Activated naive CD4-positive, alpha-beta T cell treated with anti-CD3 and anti-CD28 coated beads for 36 hours (primary cell): ENCODE measurements around the gene BBS1. TPM values are rescaled to one million over a fixed set of nuclear protein-coding genes. Genes with fewer than 3 reads are reported as not detected.

Experiments
- CTCF ChIA-PET: fragments of 350-600 bp; sonication (Branson Sonifier 250); formaldehyde crosslinking; loops from one replicate; lab custom pipeline; 2021; ENCODE audit warnings: antibody characterized with exemption; lab: Charles Lee
- DNase-seq: peaks from one replicate; pipeline ENCODE4 v3.0.0-alpha.2; 2020
- H3K27ac Mint-ChIP-seq: one replicate; pipeline ENCODE4 v1.8.0; 2021; ENCODE audit warnings: mild to moderate bottlenecking, mixed read lengths
- H3K27me3 Mint-ChIP-seq: one replicate; pipeline ENCODE4 v1.8.0; 2021; ENCODE audit warnings: low read depth, mixed read lengths
- H3K36me3 Mint-ChIP-seq: one replicate; pipeline ENCODE4 v1.8.0; 2021; ENCODE audit warnings: low read depth, mixed read lengths
- H3K4me1 Mint-ChIP-seq: one replicate; pipeline ENCODE4 v1.8.0; 2021; ENCODE audit warnings: low read depth, mixed read lengths
- H3K4me3 Mint-ChIP-seq: one replicate; pipeline ENCODE4 v1.8.0; 2021; ENCODE audit warnings: mild to moderate bottlenecking, moderate library complexity, mixed read lengths
- H3K9me3 Mint-ChIP-seq: one replicate; pipeline ENCODE4 v1.8.0; 2021; ENCODE audit warnings: mixed read lengths
- intact Hi-C: fragments of 100-400 bp; cut with micrococcal nuclease; formaldehyde crosslinking; loops from one replicate; pipeline ENCODE4 v1.15.1; 2023
- total RNA-seq, 2 experiments: library from RNA; stranded (reverse); gene quantifications; one replicate each; pipeline ENCODE4 v1.2.3, GENCODE V29; 2021

Gene BBS1
- total RNA-seq, 2 experiments from 2014 or later = 10.1 to 10.9 TPM

- CTCF ChIA-PET = interaction anchor here (2.5 kb wide), 1 partner anchor 116 kb away, joined by 7 read pairs; the partner anchor contains the start of gene RBM4B
- Mint-ChIP-seq H3K4me1 (no peaks in the 10 kb centered on the region), H3K4me3 (no peak overlapping the region), H3K36me3 (no peaks in the 10 kb centered on the region), H3K27me3 (peaks cover 6% of the 10 kb centered on the region), H3K27ac (no peak overlapping the region), H3K9me3 (no peaks in the 10 kb centered on the region)
- no peak for DNase-seq
- intact Hi-C loops = no loop called here
Measured at GRCh38 chr11:66561178-66561974, 50.9 kb downstream of the BBS1 start.

- DNase-seq = no peak
- Mint-ChIP-seq H3K4me3 (no peak overlapping the region), H3K36me3 (no peaks in the 10 kb centered on the region), H3K4me1 (no peaks in the 10 kb centered on the region), H3K9me3 (no peaks in the 10 kb centered on the region), H3K27ac (no peak overlapping the region), H3K27me3 (peaks cover 6% of the 10 kb centered on the region)
- CTCF ChIA-PET = interaction anchor here (1.3 to 2.5 kb wide), 2 partner anchors 19 to 116 kb away, joined by 3 to 7 read pairs; partner anchors contain the start of gene RBM4B
- intact Hi-C loops = no loop called here
Measured at GRCh38 chr11:66561975-66562248, 51.5 kb downstream of the BBS1 start.

GRCh38 chr11:66562275-66562674 lies 51.8 kb downstream of the BBS1 start:
- peaks cover 2% of the 10 kb centered on the region for H3K4me1 Mint-ChIP-seq
- H3K27me3 Mint-ChIP-seq = peaks cover 4% of the 10 kb centered on the region
- H3K9me3 Mint-ChIP-seq = no peaks in the 10 kb centered on the region
- H3K36me3 Mint-ChIP-seq = no peaks in the 10 kb centered on the region
- CTCF ChIA-PET = interaction anchor here (1.3 to 2.5 kb wide), 2 partner anchors 19 to 116 kb away, joined by 3 to 7 read pairs; partner anchors contain the start of gene RBM4B
- H3K27ac Mint-ChIP-seq = no peak overlapping the region
- H3K4me3 Mint-ChIP-seq = no peak overlapping the region
- intact Hi-C loops = no loop called here
- no peak for DNase-seq

DNA sequence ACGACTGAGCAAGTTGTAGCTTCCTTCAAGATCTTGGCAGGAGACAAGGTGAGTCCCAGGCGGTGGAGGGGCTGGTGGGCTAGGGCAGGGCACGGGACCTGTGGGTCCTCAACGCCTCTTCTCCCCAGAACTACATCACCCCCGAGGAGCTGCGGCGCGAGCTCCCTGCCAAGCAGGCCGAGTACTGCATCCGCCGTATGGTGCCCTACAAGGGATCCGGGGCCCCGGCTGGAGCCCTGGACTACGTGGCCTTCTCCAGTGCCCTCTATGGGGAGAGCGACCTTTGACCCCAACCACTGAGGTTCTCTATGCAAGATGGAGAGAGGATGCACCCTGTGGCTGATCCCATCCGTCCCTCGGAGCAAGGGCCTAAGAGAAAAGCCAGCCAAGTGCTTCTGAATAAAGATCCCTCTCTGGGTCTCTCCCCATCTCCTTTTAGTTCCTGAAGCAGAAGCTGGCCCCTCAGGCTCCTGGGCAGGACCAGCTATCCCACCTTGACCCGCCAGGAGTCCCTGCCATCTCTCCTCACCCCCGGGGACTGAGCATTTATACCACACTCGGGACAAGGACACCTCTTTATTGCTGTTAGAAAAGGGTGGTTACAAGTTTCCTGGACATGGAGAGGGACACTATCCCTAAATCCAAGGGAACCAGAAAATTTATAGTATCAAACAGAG lies 52.6 kb downstream of the BBS1 start:
- H3K9me3 Mint-ChIP-seq = no peaks in the 10 kb centered on the region
- no peak overlapping the region for H3K27ac Mint-ChIP-seq
- intact Hi-C loops = no loop called here
- H3K27me3 Mint-ChIP-seq = no peaks in the 10 kb centered on the region
- H3K36me3 Mint-ChIP-seq = no peaks in the 10 kb centered on the region
- CTCF ChIA-PET = interaction anchor here (1.3 to 2.5 kb wide), 2 partner anchors 18 to 115 kb away, joined by 3 to 7 read pairs; partner anchors contain the start of gene RBM4B
- no peak for DNase-seq
- peaks cover 5% of the 10 kb centered on the region for H3K4me1 Mint-ChIP-seq
- no peak overlapping the region for H3K4me3 Mint-ChIP-seq

GRCh38 chr11:66563832-66564231 lies 53.4 kb downstream of the BBS1 start:
- H3K4me3 Mint-ChIP-seq = no peak overlapping the region
- H3K4me1 Mint-ChIP-seq = peaks cover 8% of the 10 kb centered on the region
- H3K27me3 Mint-ChIP-seq = no peaks in the 10 kb centered on the region
- no peaks in the 10 kb centered on the region for H3K9me3 Mint-ChIP-seq
- intact Hi-C loops = no loop called here
- H3K27ac Mint-ChIP-seq = no peak overlapping the region
- DNase-seq = no peak
- no peaks in the 10 kb centered on the region for H3K36me3 Mint-ChIP-seq
- CTCF ChIA-PET = no interaction called here

DNA sequence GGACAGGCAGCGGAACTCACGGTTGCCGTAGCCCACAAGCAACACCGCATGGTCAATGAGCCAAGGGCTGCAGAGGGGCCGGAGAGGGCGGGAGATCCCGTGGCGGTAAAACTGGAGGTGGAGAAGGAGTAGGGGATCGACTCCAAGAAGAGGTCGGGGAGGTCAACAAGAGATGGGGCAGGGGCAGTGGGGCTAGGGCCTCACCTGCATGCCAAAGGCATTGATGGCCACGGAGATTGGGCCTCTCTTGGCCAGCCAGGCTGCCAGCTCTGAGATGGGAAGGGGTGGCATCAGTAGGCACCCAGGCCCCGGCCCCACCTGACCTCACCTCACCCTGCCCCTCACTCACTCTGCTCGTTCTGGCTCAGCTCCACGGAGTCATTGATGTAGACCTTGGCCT lies 54.1 kb downstream of the BBS1 start:
- Mint-ChIP-seq H3K27me3 (no peaks in the 10 kb centered on the region), H3K4me3 (no peak overlapping the region), H3K9me3 (no peaks in the 10 kb centered on the region), H3K4me1 (peaks cover 8% of the 10 kb centered on the region), H3K36me3 (no peaks in the 10 kb centered on the region), H3K27ac (no peak overlapping the region)
- CTCF ChIA-PET = no interaction called here
- intact Hi-C loops = no loop called here
- no peak for DNase-seq

DNA sequence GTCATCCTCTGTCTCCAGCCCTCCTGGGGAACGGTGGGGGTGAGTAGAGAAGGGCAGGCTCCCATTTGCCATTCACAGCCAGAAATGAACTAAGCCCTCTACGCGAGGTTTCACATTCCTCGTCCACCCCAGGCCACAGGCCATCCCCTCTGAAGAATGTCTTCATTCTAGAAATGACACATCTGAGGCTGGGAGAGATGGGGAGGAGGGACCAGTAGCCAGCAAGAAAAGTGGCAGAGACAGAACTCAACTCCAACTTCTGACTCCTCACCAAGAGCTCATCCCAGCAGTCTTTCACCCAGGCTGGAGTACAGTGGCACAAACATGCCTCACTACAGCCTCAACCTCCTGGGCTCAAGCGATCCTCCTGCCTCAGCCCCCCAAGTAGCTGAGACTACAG lies 54.5 kb downstream of the BBS1 start:
- no peak overlapping the region for H3K27ac Mint-ChIP-seq
- H3K4me1 Mint-ChIP-seq = peaks cover 8% of the 10 kb centered on the region
- H3K27me3 Mint-ChIP-seq = no peaks in the 10 kb centered on the region
- H3K36me3 Mint-ChIP-seq = no peaks in the 10 kb centered on the region
- H3K9me3 Mint-ChIP-seq = no peaks in the 10 kb centered on the region
- no peak overlapping the region for H3K4me3 Mint-ChIP-seq
- CTCF ChIA-PET = no interaction called here
- intact Hi-C loops = no loop called here
- no peak for DNase-seq

- Mint-ChIP-seq H3K4me3 (no peak overlapping the region), H3K9me3 (no peaks in the 10 kb centered on the region), H3K36me3 (no peaks in the 10 kb centered on the region), H3K27me3 (no peaks in the 10 kb centered on the region), H3K27ac (no peak overlapping the region), H3K4me1 (peaks cover 8% of the 10 kb centered on the region)
- CTCF ChIA-PET = no interaction called here
- intact Hi-C loops = no loop called here
- no peak for DNase-seq
Measured at GRCh38 chr11:66566221-66566620, 55.8 kb downstream of the BBS1 start.

DNA sequence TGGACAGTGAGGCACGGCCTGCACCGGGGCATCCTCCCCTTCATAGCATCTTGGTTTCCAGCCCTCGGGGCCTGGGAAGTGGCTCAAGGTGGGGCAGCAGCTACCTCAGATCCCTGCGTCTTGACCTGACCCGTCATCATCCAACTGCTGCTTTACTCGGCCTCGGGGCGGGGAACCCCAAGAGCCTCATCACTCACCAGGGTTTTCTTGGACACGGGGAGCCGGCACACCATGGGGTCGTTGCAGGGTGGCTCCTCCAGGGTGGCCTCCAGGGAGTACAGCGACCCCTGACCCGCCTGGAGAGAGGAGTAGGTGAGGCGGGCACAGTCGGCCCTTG lies 57.3 kb downstream of the BBS1 start:
- peak overlapping the region; percentile 65 for H3K4me3 Mint-ChIP-seq
- peaks cover 8% of the 10 kb centered on the region for H3K4me1 Mint-ChIP-seq
- intact Hi-C loops = no loop called here
- H3K36me3 Mint-ChIP-seq = no peaks in the 10 kb centered on the region
- no peak overlapping the region for H3K27ac Mint-ChIP-seq
- CTCF ChIA-PET = interaction anchor here (1.2 kb wide), 1 partner anchor 21 kb away, joined by 3 read pairs; the partner anchor contains the start of gene ACTN3
- H3K27me3 Mint-ChIP-seq = no peaks in the 10 kb centered on the region
- H3K9me3 Mint-ChIP-seq = no peaks in the 10 kb centered on the region
- DNase-seq = no peak

- Mint-ChIP-seq H3K27me3 (no peaks in the 10 kb centered on the region), H3K4me3 (peak within 1 kb of the TSS; percentile 69), H3K4me1 (peaks cover 8% of the 10 kb centered on the region), H3K36me3 (no peaks in the 10 kb centered on the region), H3K9me3 (no peaks in the 10 kb centered on the region), H3K27ac (no peak within 1 kb of the TSS)
- CTCF ChIA-PET = interaction anchor here (1.7 kb wide), 1 partner anchor 9 kb away, joined by 9 read pairs; no protein-coding TSS in a partner anchor
- intact Hi-C loops = no loop called here
- peak; percentile 66 for DNase-seq
Measured at GRCh38 chr11:66568124-66568916, 57.9 kb downstream of the BBS1 start, which contains the start of gene CTSF. CTSF (minus strand) TSS chr11:66568606; CDS start chr11:66568486, 120 bp downstream.

DNA sequence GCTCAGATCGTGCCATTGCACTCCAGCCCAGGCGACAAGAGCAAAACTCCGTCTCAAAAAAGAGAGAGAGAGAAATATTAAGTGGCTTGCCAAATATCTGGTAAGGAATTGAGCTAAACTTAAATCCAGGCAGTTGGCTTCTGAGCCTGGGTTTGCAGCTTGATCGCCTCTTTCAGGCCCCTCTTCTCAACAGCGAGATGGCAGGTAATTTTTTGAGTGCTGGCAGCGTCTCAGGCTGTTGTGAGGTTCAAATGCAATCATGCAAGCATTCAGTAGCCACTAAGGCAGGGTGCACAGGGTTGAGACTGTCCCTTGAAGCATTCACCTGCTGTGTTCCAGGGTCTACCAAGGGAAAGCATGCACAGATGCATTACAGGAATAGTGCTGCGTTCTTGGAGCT lies 58.6 kb downstream of the BBS1 start:
- CTCF ChIA-PET = interaction anchor here (0.8 to 1.7 kb wide), 3 partner anchors 8 to 23 kb away, joined by 3 to 9 read pairs (median 5); partner anchors contain the start of genes ACTN3 and ZDHHC24
- intact Hi-C loops = no loop called here
- Mint-ChIP-seq H3K27me3 (no peaks in the 10 kb centered on the region), H3K27ac (no peak overlapping the region), H3K36me3 (no peaks in the 10 kb centered on the region), H3K9me3 (no peaks in the 10 kb centered on the region), H3K4me1 (peaks cover 8% of the 10 kb centered on the region), H3K4me3 (no peak overlapping the region)
- no peak for DNase-seq
